ENCODE results near the gene PTPN7. TPM values are rescaled to one million over a fixed set of nuclear protein-coding genes. Genes with fewer than 3 reads are reported as not detected.

PTPN7 gene
- total and polyA plus RNA-seq, 2 donors (not counting 3 experiments of a cell fraction or from before 2014, with no cell fraction given), result 0.86 to 1.8 TPM

- Histone ChIP-seq H3K36me3 (ENCODE audit: control insufficient read depth in 2 of 2, extremely low read depth in 1 of 2, insufficient read depth in 2 of 2, low read length in 2 of 2) (no peaks in the 10 kb centered on the region), H2AFZ (ENCODE audit: low read depth, low read length) (no peak overlapping the region), H3K27ac (ENCODE audit: insufficient read depth, low read depth, low read length) (no peak overlapping the region), H3K79me2 (ENCODE audit: control insufficient read depth, insufficient read depth, low read length) (no peaks in the 10 kb centered on the region), H3K4me3 (replicated peaks in 1 of 3; ENCODE audit: insufficient read depth in 1 of 3, low read depth in 1 of 3, low read length in 3 of 3) (no peak overlapping the region), H3K9me3 (replicated peaks; ENCODE audit: control insufficient read depth, insufficient read depth, low read length) (no peaks in the 10 kb centered on the region), H3K9ac (replicated peaks; ENCODE audit: extremely low read depth, insufficient read depth, low read length) (no peak overlapping the region), H3K4me1 (ENCODE audit: control insufficient read depth, extremely low read depth, insufficient read depth, low read length) (no peaks in the 10 kb centered on the region), H3K4me2 (ENCODE audit: insufficient read depth, low read length) (no peak overlapping the region), H3K27me3 (ENCODE audit: control insufficient read depth in 2 of 2, insufficient read depth in 2 of 2, low read length in 2 of 2) (peaks cover 10% of the 10 kb centered on the region in 2 experiments), H3K9me1 (replicated peaks; ENCODE audit: control insufficient read depth, extremely low read depth, insufficient read depth, low read length) (no peaks in the 10 kb centered on the region), H4K20me1 (replicated peaks; ENCODE audit: control insufficient read depth, extremely low read depth, insufficient read depth, low read length) (no peaks in the 10 kb centered on the region)
- intact Hi-C loops (cut with micrococcal nuclease), result no loop called here
- ChIA-PET POLR2A (no interaction called here), CTCF (interaction anchor here (1.1 to 4.9 kb wide), 2 partner anchors 8 to 14 kb away, joined by 3 to 24 read pairs; no protein-coding TSS in a partner anchor)
- FAIRE-seq (no peak), DNase-seq (ENCODE audit: low read depth, low spot score) (no peak)
- dilution Hi-C loops (cut with MboI; ENCODE audit: extremely low pct_ligation_motif_present, low sequenced_read_pairs), result loop anchor here (25.0 kb wide), 1 partner anchor 108 kb away; no protein-coding TSS in a partner anchor
- no TSS peak for BruUV-seq (replicated peaks)
- TF ChIP-seq, protein P1, sequence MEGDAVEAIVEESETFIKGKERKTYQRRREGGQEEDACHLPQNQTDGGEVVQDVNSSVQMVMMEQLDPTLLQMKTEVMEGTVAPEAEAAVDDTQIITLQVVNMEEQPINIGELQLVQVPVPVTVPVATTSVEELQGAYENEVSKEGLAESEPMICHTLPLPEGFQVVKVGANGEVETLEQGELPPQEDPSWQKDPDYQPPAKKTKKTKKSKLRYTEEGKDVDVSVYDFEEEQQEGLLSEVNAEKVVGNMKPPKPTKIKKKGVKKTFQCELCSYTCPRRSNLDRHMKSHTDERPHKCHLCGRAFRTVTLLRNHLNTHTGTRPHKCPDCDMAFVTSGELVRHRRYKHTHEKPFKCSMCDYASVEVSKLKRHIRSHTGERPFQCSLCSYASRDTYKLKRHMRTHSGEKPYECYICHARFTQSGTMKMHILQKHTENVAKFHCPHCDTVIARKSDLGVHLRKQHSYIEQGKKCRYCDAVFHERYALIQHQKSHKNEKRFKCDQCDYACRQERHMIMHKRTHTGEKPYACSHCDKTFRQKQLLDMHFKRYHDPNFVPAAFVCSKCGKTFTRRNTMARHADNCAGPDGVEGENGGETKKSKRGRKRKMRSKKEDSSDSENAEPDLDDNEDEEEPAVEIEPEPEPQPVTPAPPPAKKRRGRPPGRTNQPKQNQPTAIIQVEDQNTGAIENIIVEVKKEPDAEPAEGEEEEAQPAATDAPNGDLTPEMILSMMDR (IDR thresholded peaks at IDR 0.05; ENCODE audit: extremely low read depth in 1 of 2, insufficient read depth in 1 of 2, low read depth in 1 of 2, low read length in 2 of 2), result no peak
- TF ChIP-seq MYC (IDR thresholded peaks at IDR 0.05; ENCODE audit: low read depth, low read length) (no peak), FOS (IDR thresholded peaks at IDR 0.05; ENCODE audit: borderline replicate concordance, insufficient read depth, low read length) (no peak), JUN (IDR thresholded peaks at IDR 0.05; ENCODE audit: borderline replicate concordance, insufficient read depth, insufficient read length, low read depth) (no peak), POLR2AphosphoS5 (IDR thresholded peaks at IDR 0.05; ENCODE audit: insufficient read depth, low read depth, low read length) (no peak), POLR2A (IDR thresholded peaks at IDR 0.05; ENCODE audit: low read depth, low read length) (no peak)
- TF ChIP-seq, protein P2, sequence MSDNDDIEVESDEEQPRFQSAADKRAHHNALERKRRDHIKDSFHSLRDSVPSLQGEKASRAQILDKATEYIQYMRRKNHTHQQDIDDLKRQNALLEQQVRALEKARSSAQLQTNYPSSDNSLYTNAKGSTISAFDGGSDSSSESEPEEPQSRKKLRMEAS (IDR thresholded peaks at IDR 0.05; ENCODE audit: insufficient read depth, insufficient read length), result no peak
Observed at GRCh38 chr1:202204065-202204464, 43.7 kb upstream of the PTPN7 start.

All from endothelial cell of umbilical vein (primary cell).